CD4-positive, alpha-beta T cell treated with Interleukin-12 subunit alpha and Interleukin-12 subunit beta, for 1 hour (primary cell): Measurements from ENCODE around the gene ERVMER34-1.
A peak's percentile ranks its signal among the peaks of the same experiment; 100 is the strongest.

Source experiments
- DNase-seq: peaks from one replicate; pipeline ENCODE4 v3.0.0-alpha.2; 2020

The ERVMER34-1 gene

DNA sequence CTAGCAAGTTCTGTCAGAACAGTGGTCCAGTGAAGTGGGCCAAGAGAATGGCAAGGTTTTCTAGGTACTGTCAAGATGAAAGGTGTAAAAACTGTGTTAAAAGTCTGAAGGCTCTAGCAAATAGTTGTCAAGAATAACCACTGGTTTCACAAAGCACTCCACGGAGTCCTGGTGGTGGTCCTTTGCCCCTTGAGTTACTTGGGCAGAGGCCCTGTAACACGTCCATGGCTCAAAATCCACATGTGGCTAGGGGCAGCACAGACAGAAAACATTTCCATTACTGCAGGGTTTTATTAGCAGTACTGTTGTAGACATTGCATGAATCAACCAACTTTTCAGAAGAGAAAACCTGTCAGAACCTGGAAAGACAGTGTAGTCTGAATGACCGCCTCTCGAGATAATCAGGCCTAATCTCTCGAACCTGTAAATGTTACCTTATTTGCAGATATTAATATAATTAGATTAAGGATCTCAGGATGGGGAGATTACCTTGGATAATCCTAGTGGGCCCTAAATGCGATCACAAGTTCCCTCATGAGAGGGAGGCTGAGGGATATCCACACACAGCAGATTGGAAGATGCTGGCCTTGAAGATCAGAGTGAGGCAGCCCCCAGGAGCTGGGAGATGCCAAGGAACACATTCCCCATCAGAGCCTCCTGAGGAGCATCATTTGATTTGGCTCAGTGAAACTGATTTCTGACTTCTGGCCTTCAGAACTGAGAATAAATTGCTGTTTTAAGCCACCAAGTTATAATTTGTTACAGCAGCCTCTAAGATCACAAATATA lies 34.7 kb downstream of the ERVMER34-1 start:
- no peak for DNase-seq

DNA sequence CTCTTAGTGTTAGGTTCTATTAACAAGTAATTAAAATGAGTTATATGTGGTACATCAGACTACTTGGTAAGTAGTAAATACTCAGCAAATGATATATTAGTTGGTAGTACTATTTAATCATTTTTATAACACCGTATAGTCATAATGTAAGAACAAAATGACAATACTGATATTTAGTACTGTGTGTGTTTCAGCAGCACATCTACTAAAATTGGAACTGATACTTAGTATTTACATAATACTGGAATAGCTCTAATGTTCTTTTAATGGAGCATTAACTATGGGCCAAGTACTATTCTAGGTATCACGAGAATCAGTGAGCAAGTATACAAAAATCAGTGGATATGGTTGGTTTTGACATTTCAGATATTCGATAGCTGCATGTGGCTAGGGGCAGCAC lies 35.3 kb downstream of the ERVMER34-1 start:
- DNase-seq: no peak

DNA sequence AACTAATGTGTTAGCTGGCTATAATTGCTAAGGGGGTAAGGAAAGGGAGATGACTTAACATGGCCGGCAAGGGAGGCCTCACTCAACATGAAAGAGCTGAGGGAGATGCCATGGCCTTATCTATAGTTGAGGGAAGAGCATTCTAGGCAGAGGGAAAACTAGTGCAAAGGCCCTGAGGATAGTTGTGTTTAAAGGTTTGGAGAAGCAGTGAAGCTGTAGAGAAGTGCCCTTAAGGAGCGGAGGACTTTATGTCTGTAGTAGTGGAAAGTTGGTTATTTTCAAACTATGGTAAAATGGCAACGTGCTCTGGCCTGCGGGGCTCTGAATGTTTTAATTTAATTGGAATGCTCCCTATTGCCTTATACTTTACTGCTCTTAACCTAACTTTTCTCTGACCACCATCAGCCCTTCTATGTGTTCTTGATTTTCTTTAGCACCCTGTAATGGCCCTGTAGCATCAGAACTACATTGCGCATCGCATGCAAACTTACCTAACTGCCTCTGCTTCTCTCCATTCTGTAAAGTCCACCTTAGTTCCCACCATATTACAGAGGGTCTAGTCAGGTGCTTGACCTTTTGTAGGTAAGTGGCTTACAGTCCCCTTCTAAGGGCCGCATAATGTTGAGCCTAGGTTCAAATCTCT lies 35.8 kb downstream of the ERVMER34-1 start:
- DNase-seq: no peak

DNA sequence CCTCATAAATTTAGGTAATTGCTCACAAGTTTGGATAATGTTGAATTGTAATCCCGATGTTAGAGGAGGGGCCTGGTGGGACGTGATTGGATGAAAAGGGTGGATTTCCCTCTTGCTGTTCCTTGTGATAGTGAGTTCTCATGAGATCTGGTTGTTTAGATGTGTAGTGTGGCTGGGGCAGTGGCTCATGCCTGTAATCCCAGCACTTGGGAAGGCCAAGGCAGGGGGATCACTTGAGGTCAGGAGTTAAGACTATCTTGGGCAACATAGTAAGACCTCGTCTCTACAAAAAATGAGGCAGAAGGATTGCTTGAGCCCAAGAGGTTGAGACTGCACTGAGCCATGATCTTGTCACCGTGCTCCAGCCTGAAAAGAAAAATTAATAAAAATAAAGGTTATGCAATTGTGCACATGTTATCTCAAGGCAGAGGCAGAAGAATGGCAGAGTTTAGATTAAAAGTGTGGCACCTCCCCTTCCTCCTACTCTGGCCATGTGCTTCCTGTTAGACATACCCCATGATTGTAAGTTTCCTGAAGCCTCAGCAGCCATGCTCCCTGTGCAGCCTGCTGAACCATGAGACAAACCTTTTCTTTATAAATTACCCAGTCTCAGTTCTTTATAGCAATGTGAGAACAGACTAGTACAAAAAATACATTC lies 36.5 kb downstream of the ERVMER34-1 start:
- no peak for DNase-seq

DNA sequence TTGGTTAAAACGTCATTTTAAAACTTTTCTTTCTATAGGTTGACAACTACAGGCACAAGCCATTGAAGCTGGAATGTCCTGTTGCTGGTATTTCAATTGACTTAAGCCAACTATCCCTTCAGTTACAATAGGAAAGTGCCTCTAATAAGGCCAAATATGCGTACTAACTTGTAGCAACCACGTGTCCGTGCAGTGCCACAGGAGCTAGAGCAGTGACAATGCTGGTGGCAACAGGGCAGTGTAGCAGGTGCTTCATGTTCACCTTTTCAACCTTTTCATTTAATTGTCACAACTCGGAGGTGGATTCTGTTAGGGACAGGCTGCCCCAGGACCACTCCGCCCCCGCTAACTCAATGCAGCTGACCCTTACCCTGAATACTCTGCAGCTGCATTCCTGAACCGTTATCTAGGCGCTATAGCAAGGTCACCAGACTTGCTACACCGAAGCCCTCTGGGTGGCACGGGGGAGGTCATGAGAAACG lies 37.7 kb downstream of the ERVMER34-1 start:
- DNase-seq: no peak

DNA sequence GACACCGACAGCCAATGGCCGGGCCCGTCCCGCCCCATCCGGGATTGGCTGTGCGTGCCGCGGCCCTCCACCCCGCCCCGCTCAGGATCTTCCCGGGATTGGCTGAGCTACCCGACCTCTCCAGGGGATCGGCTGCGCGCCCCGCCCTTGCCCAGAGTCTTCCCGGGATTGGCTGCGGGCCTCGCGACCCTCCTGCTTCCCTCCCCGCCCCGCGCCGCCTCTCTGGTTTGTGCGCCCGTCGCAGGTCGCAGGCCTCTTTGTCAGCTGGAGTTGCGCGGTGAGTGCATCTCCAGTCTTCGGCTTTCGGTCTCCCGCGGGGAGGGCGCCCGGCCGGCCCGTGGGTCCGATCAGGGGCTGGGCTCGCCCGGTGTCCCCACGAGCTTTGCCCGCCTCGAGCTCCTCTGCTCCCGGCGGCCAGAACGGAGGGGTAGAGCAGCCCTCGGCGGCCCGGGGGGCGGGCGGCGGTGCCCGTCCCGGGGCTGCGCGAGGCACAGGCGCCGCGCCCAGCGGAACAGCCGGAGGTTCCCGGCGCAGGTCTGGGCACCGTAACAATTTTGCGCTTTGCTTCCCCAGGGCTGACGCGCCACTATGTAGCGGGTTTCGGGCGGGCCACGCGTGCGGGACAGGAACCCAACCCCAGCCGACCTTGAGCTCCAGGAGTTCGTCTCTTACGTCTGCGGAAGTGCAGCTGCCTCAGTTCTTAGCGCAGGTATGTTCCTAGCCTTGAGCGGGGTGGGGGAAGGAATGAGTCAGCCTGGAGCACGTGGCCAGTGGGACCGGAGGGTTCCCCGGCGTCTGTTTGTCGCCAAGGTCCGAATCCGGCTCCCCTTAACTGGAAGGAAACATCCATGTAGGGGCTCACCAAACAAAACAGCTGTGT lies 38.7 kb downstream of the ERVMER34-1 start:
- DNase-seq: peak; percentile 97

DNA sequence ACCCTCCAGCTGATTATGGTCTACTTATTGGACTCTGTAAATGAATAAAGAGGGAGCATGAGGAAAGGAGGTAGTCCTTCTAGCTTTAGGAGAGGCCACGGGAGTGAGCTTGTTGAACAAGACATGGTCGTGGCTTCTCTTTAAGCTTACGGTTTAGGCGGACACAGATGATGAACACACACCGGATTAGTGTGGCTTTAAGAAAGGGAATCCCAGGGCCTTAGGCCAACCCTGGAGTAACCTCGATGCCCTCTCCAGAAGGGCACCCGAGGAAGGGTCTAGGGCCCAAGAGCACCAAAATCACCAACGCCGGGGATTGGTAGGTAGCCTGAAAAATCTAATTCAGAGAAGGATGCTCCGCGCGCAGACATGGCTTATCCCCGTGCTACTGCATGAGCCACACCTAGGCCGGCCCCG lies 39.4 kb downstream of the ERVMER34-1 start:
- no peak for DNase-seq

DNA sequence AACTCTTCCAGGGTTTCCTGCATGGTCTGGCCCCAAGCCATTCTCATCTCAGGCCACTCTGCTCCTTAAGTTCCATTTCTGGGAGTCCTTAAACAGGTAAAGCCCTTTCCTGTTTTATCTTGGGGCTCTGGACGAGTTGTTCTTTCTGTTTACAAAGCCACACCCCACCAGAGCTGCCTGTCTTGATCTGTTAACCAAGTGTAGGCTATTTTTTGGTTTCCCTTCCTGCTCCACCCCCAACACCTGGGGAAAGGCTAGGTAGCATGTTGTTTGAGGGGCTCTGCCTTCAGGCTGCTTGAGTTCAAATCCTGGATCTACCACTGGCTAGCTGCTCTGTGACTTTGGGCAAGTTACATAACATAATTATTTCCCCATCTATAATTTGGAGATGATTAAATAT lies 40.0 kb downstream of the ERVMER34-1 start:
- DNase-seq: no peak

DNA sequence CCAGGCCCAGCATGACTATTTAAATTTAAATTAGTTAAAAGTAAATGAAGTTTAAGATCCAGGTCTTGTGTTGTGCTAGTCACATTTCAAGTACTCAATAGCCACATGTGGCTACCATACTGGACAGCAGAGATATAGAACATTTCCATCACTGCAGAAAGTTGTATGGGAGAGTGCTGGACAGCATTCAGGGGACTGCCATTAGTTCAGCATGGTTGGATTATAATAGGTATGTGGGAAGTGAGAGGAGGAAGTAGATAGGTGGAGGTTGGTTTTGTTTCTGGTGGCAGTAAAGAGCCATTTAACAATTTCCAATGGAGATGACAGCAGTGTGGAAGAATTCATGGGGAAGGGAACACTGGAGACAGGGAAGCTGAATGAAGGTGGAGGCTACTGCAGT lies 42.1 kb downstream of the ERVMER34-1 start:
- DNase-seq: no peak

DNA sequence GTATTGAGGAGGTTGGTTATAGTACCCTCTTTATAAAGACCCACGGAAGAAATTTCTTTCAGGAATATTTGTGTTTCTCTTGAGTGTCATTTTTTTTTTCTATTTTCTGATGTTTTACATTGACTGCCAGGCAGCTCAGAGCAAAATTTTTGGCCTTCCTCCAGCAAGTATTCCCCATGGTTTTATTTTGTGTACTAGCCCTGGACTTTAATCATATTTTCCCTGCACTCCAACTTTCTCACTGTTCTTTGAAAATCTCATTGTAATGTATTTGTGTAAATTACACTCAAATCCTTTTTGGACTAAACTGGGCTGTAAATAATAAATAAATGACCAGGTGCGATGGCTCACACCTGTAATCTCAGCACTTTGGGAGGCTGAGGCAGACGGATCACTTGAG lies 46.6 kb downstream of the ERVMER34-1 start:
- no peak for DNase-seq

DNA sequence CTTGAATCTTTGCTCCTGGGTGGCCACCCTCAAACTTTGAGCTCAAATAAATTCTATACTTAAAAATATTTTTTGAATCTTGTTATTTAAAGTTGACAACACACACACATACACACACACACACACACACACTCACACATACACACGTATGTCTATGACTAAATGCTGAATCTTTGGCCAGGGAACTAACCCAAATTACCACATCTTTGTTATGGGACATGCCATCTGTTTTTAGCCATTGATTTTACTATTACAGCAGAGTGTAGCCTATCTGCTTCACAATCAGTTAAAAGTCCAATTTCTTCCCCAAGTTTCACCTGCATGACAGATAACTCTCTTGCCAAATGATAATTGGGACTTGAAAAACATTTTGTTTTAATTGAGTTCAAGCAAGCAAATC lies 47.1 kb downstream of the ERVMER34-1 start:
- no peak for DNase-seq

DNA sequence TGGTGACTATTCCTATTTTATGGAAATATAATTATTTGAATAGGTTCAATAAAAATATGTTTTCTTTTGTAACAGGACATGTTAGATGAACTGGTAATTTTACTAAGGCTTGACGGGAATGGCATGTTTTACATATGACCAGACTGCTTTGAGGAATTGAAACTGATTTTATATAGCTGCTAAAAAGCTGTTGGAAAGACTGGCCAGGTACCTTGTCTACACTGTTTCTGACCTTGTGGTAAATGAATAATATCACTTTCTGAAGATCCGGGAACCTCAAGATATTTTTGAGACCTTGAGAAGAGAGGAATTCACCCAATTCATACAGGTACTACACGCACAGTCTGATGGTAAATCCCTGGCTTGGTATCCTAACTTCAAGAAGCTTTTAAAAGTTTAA lies 50.0 kb downstream of the ERVMER34-1 start:
- DNase-seq: no peak

DNA sequence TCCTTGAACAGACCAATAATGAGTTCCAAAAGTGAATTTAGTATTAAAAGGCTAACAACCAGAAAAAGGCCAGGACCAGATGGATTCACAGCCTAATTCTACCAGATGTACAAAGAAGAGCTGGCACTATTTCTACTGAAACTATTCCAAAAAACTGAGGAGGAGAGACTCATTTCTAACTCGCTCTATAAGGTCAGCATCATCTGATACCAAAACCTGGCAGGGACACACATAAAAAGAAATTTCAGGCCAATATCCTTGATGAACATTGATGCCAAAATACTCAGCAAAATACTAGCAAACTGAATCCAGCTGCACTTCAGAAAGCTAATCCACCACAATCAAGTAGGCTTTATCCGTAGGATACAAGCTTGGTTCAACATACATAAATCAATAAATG lies 56.3 kb downstream of the ERVMER34-1 start:
- DNase-seq: no peak

DNA sequence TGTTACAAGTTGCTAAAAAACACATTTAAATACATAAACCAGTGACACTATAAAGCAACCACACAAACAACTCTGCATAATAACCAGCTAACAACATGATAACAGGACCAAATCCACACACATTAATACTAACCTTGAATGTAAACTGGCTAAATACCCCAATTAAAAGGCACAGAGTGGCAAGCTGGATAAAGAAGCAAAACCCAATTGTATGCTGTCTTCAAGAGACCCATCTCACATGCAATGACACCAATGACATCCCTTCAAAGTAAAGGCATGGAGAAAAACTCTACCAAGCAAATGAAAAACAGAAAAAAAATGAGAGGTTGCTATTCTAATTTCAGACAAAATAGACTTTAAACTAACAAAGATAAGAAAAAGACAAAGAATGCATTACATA lies 57.7 kb downstream of the ERVMER34-1 start:
- no peak for DNase-seq
